ENCODE data around the gene RHAG.

GRCh38 chr6:49634836-49635218, 1.8 kb downstream of the RHAG start:
- TF ChIP-seq CTCF (IDR thresholded peaks at IDR 0.05) (no peak), POLR2A (IDR thresholded peaks at IDR 0.05) (no peak)
